DLD1 (cell line): ENCODE data around the gene UNC93A.
"Not testable (repeated sequence)": the region's sequence is repeated elsewhere in the genome, so short reads cannot be mapped to it uniquely, and the experiment has no call there.

Source experiments
- in situ Hi-C: cut with HindIII; loops from 2 replicates; pipeline ENCODE4 v1.10.0; 2017; ENCODE audit warnings: low sequenced_read_pairs

UNC93A gene

GRCh38 chr6:167270499-167271311, 20.4 kb upstream of the UNC93A start:
- in situ Hi-C loops = no loop called here

- in situ Hi-C loops = no loop called here
Observed at GRCh38 chr6:167272151-167272550, 19.0 kb upstream of the UNC93A start.

GRCh38 chr6:167272696-167273379, 18.3 kb upstream of the UNC93A start:
- in situ Hi-C loops = no loop called here

- in situ Hi-C loops = no loop called here
Observed at GRCh38 chr6:167274270-167274669, 16.8 kb upstream of the UNC93A start.

- in situ Hi-C loops = no loop called here
Observed at GRCh38 chr6:167275001-167275400, 16.1 kb upstream of the UNC93A start.

GRCh38 chr6:167275436-167275835, 15.7 kb upstream of the UNC93A start:
- in situ Hi-C loops = no loop called here

- in situ Hi-C loops = no loop called here
Observed at GRCh38 chr6:167276772-167277533, 14.2 kb upstream of the UNC93A start.

GRCh38 chr6:167278173-167278940, 12.8 kb upstream of the UNC93A start:
- in situ Hi-C loops = not testable (repeated sequence)

GRCh38 chr6:167279766-167280446, 11.2 kb upstream of the UNC93A start:
- in situ Hi-C loops = no loop called here

GRCh38 chr6:167280466-167280865, 10.6 kb upstream of the UNC93A start:
- in situ Hi-C loops = not testable (repeated sequence)

- in situ Hi-C loops = no loop called here
Observed at GRCh38 chr6:167282165-167282564, 8.9 kb upstream of the UNC93A start.

GRCh38 chr6:167284565-167284964, 6.5 kb upstream of the UNC93A start:
- in situ Hi-C loops = not testable (repeated sequence)

GRCh38 chr6:167285077-167285770, 5.9 kb upstream of the UNC93A start:
- in situ Hi-C loops = no loop called here

- in situ Hi-C loops = no loop called here
Observed at GRCh38 chr6:167287513-167288048, 3.5 kb upstream of the UNC93A start.

- in situ Hi-C loops = not testable (repeated sequence)
Observed at GRCh38 chr6:167288591-167289225, 2.4 kb upstream of the UNC93A start.

- in situ Hi-C loops = not testable (repeated sequence)
Observed at GRCh38 chr6:167289291-167289690, 1.8 kb upstream of the UNC93A start.

GRCh38 chr6:167291623-167292300, 647 bp downstream of the UNC93A start:
- in situ Hi-C loops = no loop called here
